ENCODE measurements around the gene MET. TPM values are rescaled to one million over a fixed set of nuclear protein-coding genes. Genes with fewer than 3 reads are reported as not detected.
"Not testable (repeated sequence)": the region's sequence is repeated elsewhere in the genome, so short reads cannot be mapped to it uniquely, and the experiment has no call there.

The MET gene
- 66.4 and 113 TPM in 2 replicates for total RNA-seq

DNA sequence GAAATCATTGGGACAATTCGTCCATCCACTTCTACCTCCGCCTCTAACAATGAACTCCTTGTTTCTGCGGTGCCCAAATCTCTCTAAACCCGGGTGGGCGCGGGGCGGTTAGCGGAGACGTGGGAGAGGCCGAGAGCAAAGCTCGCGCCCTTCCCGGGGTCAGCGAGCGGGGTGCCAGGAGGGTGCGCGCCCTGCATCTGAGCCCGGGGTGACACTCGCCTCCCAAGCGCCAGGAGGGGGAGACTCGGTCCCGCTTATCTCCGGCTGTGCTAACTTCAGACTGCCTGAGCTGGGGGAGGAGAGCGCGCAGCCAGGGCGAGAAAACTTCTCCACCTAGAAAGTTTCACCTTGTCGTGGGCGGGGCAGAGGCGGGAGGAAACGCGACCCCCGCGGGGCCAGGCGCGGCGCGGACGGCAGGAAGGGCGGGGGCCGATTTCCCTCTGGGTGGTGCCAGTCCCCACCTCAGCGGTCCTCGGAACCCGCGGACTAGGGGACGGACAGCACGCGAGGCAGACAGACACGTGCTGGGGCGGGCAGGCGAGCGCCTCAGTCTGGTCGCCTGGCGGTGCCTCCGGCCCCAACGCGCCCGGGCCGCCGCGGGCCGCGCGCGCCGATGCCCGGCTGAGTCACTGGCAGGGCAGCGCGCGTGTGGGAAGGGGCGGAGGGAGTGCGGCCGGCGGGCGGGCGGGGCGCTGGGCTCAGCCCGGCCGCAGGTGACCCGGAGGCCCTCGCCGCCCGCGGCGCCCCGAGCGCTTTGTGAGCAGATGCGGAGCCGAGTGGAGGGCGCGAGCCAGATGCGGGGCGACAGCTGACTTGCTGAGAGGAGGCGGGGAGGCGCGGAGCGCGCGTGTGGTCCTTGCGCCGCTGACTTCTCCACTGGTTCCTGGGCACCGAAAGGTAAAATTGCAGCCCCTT lies at the start of gene MET:
MET (plus strand) TSS at position 516 of the 915 bp plus-strand sequence. CDS start 26,889 bp downstream, outside the sequence.
- DNase-seq, result peak; percentile 86

DNA sequence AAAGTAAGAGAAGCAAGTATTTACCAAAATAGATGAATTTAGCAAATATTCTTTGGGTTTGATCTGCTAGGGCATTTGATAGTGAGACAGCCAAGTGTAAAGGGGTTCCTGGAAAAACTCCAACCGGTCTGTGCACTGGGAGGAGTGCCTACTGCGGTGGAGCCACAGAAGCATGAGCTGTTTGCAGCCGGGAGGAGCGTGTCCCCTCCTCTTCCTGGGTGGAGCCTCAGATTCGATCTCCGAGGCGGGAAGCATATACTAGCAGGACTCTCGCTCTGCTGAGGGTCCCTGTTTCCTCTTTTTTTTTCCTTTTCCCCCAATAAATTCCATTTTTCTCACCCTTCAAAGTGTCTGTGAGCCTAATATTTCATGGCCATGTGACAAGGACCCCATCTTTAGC lies 45.1 kb upstream of the MET start:
- DNase-seq, result no peak

DNA sequence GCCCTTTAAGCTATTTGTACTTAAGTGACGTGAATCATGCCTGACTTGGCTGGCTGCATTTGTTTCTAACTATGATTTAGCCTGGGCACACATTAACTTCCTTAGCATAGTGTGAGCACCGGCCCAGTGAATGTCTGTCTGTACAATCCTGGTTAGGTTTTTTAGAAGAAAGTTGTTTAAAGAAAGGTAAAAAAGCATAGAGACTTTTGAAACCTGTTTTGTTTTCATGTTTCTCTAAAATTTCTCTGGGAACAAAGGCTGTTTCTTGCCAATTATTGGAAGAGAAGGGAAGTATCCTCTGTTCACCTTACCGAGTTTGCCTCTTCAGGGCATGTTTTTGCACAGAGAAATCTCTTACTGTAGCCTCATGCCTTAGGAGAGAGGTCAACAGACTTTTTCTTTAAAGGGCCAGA lies 42.9 kb upstream of the MET start:
- peak; percentile 59 for DNase-seq

DNA sequence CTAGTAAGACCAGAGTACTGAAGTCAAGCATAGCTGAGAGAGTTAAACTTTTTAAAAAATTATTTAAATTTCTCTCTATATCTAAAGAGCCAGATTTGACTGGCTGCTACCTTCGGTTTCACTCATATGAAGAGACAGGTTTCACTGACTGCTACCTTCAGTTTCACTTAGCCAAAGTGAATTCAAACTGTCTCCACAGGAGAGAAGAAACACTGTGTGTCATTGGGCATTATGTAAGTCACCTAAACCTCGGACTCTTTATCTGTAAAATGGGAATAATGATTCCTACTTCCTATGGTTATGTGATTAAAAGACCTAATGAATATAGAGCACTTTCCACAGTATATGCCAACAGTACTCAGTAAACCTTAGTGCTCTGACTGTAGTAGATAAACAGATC lies 41.6 kb upstream of the MET start:
- DNase-seq, result no peak

DNA sequence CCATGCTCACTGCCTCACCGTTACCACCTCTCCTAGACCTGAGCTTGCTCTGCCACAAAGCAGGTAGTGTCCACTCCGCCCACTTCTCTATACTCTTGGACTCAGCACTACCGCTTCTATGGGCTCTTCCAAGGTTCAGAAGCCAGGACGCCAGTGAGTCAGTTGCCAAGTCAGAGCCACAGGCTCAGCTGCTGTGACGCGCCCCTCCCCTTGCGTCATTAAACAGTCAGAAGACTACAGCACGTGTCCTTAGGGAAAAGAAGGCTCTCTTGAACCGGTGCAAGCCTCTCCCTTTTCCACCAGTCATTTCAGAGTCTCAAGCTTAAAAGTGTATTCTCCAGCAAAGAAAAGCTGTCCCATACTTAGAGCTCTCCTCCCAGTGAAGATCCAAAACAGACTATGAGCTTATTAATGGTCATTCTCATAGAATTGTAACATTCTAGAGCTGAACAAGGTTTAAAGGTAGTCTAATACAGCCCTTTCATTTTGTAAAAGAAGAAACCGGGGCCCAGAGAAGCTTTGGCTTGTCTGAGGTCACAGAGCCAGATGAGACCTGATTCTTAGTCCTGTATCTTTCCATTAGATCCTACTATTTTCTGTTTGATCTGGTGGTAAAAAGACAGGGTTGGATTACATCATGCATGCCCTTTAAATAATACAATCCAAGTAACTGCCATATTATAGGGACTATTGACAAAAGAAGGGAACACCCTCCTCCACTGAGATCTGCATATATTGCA lies 40.9 kb upstream of the MET start:
- DNase-seq, result no peak

DNA sequence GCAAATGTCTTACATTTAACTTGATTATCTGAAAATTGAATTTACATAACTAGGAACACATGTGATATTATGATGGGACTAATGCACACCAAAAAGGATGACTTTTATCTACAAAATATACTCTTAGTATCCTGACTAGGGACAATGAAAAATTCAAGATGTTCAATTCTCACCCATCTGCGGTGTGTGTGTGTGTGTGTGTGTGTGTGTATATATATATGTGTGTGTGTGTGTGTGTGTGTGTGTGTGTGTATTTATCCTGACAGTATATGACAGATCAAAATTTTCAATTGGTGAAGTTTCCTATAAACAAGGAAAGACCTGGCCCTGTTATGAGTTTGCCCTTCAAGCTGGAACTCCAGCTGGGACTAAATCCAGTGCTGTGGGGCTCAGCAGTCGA lies 40.3 kb upstream of the MET start:
- DNase-seq, result no peak

DNA sequence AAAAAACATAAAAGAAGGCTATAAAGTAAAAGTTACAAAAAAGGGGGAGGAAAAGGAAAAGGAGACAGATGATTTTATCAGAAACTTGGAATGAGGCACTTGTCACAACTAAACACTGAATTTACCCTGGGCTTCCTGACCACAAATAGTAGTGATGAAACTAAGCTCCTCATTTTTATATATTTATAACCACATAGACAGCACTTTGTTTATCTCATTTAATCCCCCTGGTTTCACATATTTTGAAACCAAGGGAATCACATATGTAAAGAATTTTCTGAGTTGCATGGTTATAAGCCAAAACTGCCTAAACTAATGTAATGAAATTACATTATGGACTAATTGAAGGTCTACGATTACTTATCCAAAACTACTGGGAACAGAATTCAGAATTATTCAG lies 39.6 kb upstream of the MET start:
- no peak for DNase-seq

DNA sequence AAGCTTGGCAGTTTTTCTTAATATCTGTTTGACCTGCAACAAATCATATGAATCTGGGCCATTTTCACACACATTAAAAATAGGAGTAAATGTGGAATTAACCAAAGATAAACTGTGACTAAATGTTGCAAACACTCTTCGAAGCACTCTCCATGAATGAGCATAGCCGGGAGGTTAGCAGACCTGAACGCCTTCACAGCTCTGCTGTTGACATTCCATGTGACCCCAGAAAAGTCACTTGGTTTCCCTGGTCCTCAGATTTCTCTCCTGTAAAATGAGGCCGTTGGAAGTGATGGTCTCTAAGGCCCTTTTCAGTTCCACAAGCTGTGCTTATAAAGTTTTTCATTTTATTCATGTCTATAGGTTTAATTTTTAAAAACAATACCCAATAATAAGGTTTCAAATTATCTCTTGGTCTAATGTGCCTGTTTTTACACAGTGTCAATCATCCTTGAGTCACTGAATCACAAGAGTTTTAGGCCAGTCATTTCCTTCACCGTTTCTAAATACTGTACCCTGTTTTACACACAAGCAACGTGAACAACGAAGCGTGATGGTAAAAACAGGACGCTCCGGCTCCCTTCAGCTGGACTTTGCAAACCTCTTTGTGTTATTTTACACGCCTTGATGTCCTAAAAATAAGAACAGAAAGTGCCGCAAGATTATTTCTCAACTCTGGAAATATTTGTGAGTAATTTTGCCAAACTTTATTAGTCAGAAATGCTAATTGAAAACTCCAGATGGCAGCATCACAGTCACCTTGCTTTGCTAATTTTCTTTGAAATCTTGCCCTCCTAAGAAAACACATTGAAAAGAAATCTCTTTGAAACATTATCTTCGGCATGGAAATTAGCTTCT lies 38.6 kb upstream of the MET start:
- DNase-seq, result no peak

DNA sequence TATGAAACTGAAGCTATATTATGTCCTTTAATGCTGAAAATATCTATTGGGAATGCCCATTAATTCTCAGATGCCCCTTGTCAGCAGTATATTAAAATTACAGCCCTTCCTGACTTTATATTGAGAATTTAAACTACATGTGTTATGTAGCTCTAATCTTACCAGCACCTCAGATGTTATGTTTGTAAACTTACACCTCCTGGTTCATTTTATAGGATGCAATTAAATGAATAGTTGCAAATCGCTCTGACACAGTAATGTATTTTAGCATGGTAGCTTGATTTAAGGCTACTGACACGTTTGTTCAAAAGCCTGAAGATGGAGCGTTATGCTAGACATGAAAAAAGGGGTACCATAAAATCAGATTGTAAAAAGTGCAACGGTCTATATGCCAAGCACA lies 35.0 kb upstream of the MET start:
- no peak for DNase-seq

DNA sequence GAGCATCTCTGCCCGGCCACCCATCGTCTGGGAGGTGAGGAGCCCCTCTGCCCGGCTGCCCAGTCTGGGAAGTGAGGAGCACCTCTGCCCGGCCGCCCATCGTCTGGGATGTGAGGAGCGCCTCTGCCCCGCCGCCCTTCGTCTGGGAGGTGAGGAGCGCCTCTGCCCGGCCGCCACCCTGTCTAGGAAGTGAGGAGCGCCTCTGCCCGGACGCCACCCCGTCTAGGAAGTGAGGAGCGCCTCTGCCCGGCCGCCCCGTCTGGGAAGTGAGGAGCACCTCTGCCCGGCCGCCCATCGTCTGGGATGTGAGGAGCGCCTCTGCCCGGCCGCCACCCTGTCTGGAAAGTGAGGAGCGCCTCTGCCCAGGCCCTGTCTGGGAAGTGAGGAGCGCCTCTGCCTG lies 33.4 kb upstream of the MET start:
- not testable (repeated sequence) for DNase-seq

DNA sequence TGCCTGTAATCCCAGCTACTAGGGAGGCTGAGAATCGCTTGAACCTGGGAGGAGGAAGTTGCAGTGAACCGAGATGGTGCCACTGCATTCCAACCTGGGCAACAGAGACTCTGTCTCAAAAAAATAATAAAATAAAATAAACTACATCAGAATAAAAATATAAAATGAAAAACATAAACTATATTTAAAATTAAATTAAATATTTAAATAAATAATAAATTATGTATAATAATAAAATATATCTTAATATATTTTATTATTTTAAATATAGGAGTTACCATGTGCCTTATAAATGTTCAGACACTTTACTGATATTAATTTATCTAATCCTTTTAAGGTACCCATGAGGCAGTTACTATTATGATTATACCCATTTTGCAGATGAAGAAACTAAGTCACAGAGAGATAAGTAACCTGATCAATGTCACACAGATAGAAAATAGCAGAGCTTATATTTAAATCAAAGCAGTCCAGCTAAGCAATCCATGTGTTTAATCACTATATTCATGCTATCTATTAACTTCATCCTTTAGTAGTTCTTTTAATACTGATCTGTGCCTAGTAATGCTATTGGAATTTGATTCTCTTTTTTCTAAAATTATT lies 30.3 kb upstream of the MET start:
- no peak for DNase-seq

DNA sequence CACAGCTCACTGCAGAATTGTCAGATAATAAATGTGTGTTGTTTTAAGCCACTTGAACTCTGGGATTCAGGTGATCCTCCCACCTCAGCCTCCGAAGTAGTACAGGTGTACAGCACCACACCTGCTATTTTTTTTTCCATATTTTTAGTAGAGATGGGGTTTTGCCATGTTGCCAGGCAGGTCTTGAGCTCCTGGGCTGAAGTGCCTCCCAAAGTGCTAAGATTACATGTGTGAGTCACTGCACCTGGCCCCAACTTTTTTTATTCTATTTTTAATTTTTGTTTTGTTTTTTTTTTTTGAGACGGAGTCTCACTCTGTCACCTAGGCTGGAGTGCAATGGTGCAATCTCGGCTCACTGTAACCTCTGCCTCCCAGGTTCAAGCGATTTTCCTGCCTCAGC lies 28.8 kb upstream of the MET start:
- not testable (repeated sequence) for DNase-seq

DNA sequence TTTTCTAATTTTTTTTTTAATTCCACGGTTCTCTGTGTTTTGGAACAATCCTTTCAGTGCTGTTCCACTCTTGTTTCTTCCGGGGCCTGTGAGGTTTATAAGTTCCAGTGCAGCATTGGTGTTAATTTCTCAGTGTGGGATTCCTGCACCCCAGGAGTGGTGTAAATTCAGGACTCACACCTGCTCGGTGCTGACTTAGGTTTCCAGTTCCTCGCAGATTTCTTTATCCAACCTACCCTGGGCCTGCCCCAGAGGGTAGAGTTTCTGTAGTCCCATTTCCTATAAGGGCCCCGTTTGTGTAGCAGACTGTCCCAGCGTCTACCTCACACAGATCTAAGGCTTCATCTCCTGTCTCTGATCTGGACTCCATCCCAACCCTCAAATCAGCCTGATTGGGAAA lies 27.4 kb upstream of the MET start:
- no peak for DNase-seq

DNA sequence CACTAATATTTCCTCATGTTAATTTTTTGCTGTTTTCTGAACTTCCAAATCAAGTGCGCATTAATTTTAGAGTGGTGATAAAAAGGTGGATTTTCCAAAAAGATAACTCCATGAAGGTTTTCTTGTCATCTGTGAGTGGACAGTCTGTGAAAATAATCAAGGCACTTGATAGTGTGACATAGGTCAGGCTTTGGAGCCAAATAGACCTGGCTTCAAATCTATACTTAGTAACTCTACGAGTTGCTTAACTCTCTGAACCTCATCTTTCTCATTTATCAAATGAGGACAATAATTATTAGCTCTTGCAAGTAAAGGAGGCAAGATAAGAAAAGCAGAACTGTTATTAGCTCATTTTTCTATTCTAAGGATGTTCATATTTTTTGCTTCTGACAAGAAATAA lies 24.7 kb upstream of the MET start:
- DNase-seq, result no peak

DNA sequence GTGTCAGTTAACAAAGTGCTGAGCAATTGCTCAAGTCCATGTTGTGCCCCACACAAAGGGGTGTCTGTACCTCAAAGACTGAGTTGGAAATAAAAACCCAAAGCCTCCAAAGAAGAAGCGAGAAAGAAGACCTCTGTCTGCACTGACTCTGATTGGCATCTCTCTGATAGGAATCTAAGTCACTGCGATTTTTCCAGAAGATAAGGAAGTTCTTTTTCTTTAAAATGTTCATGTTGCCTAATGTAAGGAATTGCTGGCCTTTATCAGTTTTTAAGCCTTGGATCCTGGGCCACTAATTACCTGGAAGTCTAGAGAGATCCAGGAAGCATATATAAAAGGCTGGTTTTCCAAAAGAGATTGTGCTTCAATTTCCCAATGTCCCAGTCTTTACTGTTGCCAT lies 24.1 kb upstream of the MET start:
- DNase-seq, result no peak

DNA sequence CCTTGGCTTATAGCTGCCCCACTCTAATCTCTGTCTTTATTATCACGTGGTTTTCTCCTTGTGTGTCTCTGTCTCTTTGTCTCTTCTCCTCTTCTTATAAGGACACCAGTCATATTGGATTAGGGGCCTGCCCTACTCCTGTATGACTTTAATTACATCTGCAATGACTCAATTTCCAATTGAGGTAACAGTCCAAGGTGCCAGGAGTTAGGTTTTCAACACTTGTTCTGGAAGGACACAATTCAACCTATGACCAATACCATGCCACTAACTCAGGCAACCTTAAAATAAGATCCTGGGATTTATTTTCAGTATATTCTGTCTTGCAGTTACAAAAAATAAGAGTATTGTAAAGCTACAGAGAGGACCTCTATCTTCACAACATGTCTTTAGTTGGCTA lies 21.6 kb upstream of the MET start:
- DNase-seq, result no peak

DNA sequence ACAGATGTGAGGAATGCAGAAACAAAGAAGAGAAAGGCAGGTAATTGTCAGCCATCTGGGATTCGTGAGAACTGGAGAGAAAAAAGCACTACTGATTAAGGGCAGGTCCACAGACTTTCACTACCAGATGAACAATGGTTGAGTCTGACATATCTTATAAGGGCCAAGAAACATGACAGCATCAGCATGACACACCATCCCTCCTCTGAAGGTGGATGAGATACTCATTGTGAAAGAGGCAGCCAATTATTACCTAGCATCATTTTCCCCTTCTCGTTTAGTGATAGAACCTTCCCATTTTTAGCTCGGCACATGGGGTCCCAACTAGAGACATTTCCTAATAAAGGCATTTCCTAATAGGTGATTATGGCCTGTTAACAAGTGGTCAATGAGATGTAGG lies 19.2 kb upstream of the MET start:
- DNase-seq, result no peak

DNA sequence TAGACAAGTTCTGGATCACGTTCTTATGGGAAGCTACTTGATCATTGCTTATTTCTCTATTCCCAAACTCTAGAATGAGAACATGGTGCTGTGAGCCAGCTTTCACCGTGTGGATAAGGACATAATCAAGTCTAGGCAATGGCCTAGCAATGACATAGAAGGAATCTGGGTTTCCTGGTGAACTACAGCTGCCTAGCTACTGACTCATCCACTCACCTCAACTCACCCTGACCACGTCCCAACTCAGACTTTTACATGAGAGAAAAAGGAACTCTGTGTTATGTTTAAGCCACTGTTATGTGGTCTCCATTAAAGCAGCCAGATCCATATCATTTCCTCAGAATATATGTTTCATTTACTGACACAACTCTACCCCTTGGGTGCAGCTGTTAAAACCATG lies 18.8 kb upstream of the MET start:
- peak; percentile 39 for DNase-seq

DNA sequence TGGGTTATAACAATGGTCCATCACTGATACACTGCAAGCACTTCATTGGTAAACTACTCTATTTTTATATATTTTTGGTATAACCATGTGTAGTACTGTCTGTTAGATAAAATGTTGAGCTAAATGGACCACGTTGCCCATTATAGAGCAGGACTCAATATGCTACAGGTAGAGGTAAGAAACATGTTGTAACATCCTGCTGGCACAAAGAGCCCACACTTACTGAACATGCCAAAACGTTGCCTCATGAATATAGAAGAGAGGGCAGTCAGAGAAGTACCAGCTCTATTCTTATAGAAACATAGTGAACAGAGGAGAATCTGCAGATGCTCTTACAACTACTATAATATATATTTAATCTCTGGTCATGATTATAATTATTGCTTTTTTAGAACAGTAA lies 18.4 kb upstream of the MET start:
- DNase-seq, result no peak

DNA sequence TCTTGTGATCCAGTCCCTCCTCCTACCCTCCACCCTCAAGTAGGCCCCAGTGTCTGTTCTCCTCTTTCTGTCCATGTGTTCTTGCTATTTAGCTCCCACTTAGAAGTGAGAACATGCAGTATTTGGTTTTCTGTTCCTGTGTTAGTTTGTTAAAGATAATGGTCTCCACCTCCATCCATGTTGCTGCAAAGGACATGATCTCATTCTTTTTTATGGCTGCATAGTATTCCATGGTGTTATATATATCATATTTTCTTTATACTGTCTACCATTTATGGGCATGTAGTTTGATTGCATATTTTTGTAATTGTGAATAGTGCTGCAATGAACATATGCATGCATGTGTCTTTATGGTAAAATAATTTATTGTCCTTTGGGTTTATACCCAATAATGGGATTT lies 12.7 kb upstream of the MET start:
- not testable (repeated sequence) for DNase-seq

DNA sequence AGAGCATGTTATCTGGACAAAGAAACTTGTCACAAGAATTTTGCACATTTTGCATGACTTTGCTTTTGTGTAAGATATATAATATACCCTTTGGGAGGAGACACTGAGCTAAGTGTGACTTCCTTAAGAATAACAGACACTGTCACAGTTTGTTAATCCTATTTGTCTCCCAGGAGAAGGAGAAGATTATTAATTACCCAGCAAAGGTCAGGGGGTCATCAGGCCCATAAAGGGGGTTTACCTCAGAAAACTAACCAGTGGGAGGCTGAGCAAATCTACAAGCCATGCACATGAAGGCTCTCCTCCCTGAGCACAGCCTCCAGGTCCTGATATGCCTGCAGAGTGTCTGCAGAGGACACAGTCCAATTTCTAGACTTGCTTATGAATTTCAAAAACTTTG lies 10.1 kb upstream of the MET start:
- DNase-seq, result no peak

DNA sequence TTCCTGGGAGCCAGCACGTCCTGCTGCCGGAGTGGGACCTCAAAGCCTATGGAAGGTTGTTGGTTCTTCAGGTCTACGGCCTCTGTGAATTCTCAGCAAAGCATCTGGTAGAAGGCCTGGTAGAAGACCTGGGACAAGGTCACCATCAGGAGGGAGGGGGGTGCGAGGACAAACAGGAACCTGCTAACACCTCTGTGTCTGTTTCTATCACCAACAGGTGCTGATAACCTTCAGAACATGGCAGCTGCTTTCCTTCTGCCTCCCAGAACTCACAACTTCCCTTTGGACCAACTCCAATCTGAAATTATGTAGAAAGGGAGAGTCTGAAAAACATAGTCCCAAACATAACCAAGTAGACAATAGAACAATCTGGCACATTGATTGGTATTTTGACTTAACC lies 8.3 kb upstream of the MET start:
- no peak for DNase-seq
